22Rv1 (cell line): ENCODE data around the gene CSF2RB.

Source experiments
- H3K27ac ChIP-seq: fragments of 450-650 bp; 2 replicates; pipeline ENCODE4 v1.5.1; 2017
- ZFX ChIP-seq: fragments of 450-650 bp; IDR thresholded peaks from 2 replicates; pipeline ENCODE4 v1.6.1; 2017; ENCODE audit warnings: antibody characterized with exemption, borderline replicate concordance
- TF ChIP-seq, protein P1 (sequence below): fragments of 450-650 bp; IDR thresholded peaks from 2 replicates; pipeline ENCODE4 v1.5.1; 2017; ENCODE audit warnings: mild to moderate bottlenecking

Gene CSF2RB

DNA sequence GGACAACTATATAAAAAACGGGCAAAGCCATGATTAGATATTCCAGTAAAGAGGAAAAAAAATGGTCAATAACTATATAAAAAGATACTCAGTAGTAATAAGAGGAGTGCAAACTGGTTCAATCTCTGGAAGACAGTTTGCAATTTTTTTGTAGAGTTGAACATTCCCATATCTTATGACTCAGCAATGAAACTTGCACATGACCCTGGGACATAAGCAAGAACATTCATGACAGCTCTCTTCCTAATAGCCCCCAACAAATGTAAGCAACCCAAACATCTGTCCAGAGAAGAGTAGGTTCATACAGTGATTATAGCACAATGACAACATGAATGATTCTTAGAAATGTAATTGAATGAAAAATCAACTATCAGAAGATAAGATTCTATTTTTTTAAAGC lies 21.8 kb upstream of the CSF2RB start:
- TF ChIP-seq, protein P1, sequence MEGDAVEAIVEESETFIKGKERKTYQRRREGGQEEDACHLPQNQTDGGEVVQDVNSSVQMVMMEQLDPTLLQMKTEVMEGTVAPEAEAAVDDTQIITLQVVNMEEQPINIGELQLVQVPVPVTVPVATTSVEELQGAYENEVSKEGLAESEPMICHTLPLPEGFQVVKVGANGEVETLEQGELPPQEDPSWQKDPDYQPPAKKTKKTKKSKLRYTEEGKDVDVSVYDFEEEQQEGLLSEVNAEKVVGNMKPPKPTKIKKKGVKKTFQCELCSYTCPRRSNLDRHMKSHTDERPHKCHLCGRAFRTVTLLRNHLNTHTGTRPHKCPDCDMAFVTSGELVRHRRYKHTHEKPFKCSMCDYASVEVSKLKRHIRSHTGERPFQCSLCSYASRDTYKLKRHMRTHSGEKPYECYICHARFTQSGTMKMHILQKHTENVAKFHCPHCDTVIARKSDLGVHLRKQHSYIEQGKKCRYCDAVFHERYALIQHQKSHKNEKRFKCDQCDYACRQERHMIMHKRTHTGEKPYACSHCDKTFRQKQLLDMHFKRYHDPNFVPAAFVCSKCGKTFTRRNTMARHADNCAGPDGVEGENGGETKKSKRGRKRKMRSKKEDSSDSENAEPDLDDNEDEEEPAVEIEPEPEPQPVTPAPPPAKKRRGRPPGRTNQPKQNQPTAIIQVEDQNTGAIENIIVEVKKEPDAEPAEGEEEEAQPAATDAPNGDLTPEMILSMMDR, result no peak
- no peak for TF ChIP-seq ZFX
- no peak overlapping the region for H3K27ac ChIP-seq

DNA sequence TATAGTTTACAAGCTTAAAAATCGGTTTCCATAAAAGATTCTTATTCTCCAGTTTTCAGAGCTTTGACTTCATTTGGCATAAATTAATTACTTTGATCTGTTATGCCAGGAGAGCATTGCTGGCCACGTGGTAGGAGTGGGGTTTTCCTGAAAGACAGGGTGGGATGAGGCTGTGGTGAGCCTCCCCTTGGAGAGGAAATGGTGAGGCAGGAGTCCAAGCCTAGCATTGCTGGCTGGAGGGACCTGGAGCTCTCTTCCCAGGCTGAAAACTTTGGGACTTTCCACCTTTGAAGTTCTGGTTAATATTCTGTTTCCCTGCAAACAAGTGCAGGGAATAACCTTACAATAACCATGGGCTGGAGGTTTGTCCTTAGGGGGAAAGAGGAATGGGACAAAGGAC lies 21.1 kb upstream of the CSF2RB start:
- H3K27ac ChIP-seq, result no peak overlapping the region
- TF ChIP-seq ZFX, result no peak
- TF ChIP-seq, protein P1, result no peak

DNA sequence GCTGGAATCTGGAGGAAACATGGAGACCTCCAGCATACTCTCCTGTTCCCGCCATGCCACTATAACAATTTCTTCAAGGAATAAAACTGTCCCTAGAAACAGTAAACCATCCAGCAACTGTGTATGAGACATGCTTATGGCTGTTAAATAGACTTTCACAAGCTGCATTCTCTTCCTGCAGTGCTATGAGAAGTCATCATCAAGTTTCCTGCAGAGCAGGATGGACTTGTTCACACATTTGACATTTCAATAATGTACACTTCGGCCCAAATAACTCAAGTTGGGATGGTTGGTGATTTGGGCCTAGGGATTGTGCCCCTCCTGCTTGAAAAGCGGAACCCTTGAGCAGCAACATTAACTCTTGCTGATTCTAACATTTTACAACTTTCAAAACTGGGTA lies 20.2 kb upstream of the CSF2RB start:
- H3K27ac ChIP-seq, result no peak overlapping the region
- no peak for TF ChIP-seq ZFX
- TF ChIP-seq, protein P1, result no peak

DNA sequence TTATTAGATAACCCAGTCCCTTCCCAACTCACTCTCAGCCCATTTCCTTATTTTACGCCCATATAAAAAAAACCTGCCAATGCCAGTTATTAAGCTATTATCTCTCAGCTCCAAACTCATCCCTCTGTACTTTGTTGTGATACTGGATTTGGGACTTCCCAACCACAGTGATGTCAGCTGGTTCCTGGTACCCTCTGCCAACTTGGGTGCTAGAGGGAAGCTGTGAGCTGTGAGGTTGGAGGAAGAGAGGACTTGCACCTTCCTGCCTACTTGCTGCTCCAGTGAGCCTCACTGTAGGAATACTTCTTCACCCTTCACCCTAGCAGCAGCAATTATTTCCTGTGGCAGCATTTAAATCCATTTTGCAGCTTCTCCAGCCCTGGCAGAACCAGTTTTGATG lies 19.2 kb upstream of the CSF2RB start:
- no peak overlapping the region for H3K27ac ChIP-seq
- TF ChIP-seq ZFX, result no peak
- TF ChIP-seq, protein P1, result no peak

DNA sequence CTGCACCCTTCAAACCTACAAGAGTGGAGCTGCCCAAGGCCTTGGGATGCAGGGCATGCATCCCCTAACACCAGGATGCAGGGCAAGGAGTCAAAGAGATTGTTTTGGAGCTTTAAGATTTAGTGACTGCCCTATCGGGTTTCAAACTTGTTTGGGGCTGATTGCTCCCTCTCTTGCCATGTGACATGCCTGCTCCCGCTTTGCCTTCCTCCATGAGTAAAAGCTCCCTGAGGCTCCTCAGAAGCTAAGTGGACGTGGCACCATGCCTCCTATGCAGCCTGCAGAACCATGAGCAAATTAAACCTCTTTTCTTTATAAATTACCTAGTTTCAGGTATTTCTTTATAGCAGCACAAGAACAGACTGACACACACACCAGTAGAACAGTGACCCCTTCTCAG lies 15.8 kb upstream of the CSF2RB start:
- no peak for TF ChIP-seq ZFX
- TF ChIP-seq, protein P1, result no peak
- no peak overlapping the region for H3K27ac ChIP-seq

DNA sequence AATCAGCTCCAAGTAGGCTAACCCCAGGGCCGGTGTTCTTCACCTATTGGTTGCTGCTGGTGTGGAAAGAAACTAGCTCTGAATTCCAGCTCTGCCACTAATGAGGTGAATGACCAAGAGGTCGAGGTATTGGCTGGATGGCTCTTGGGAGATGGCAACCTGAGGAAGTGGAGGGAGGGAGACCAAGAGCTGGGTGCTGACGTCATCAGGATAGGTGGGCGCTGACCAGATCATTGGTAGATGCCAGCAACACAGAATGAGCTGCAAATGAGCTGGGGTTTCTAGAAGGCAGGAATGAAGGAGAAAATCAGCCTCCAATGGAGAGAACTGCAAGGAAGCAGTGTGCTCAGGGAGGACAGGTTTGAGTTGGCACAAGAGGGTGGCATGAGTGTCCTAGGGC lies 14.7 kb upstream of the CSF2RB start:
- no peak for TF ChIP-seq ZFX
- TF ChIP-seq, protein P1, result no peak

DNA sequence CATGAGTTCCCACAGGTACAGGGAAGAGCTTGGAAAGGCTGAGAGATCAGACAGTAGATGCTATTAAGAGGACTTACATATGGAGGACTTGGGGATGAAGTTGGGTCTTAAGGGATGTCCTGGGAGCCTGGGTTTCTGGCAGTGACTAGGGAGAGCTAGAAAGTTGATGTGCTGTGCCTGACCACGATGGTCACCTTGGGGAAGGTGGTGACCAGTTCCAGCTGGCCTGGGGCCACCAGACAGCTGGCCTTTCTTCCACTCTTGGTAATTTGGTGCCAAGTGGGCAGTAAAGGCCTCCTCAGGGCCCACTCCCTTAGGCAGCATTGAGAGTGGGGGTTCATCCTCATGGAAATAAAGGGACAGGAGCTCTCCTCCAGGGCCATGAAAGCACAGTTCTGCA lies 13.9 kb upstream of the CSF2RB start:
- TF ChIP-seq, protein P1, result no peak
- no peak for TF ChIP-seq ZFX
- no peak overlapping the region for H3K27ac ChIP-seq

More for the DNA sequence above, 14.7 kb upstream of the CSF2RB start:
- no peak overlapping the region for H3K27ac ChIP-seq
